HEK293T (cell line): ENCODE results near the gene C1QTNF3.
"Not testable (repeated sequence)": the region's sequence is repeated elsewhere in the genome, so short reads cannot be mapped to it uniquely, and the experiment has no call there.

Source experiments
- ARNT ChIP-seq: fragments of 450-650 bp; IDR thresholded peaks from 2 replicates; pipeline ENCODE4 v1.6.1; 2017; ENCODE audit warnings: mild to moderate bottlenecking
- BHLHE40 ChIP-seq: fragments of 450-650 bp; IDR thresholded peaks from 2 replicates; pipeline ENCODE4 v1.6.1; 2016; ENCODE audit warnings: mild to moderate bottlenecking, moderate library complexity, borderline replicate concordance
- ELF4 ChIP-seq: fragments of 450-650 bp; IDR thresholded peaks from 2 replicates; pipeline ENCODE4 v1.6.1; 2017; ENCODE audit warnings: antibody characterized with exemption
- FOXA1 ChIP-seq: fragments of 450-650 bp; IDR thresholded peaks from 2 replicates; pipeline ENCODE4 v1.6.1; 2016; ENCODE audit warnings: mild to moderate bottlenecking
- FOXK2 ChIP-seq: fragments of 450-650 bp; IDR thresholded peaks from 2 replicates; pipeline ENCODE4 v1.6.1; 2016; ENCODE audit warnings: mild to moderate bottlenecking
- FOXM1 ChIP-seq: fragments of 450-650 bp; IDR thresholded peaks from 2 replicates; pipeline ENCODE4 v1.6.1; 2017; ENCODE audit warnings: mild to moderate bottlenecking, borderline replicate concordance
- HDGF ChIP-seq: fragments of 450-650 bp; IDR thresholded peaks from 2 replicates; pipeline ENCODE4 v1.6.1; 2017; ENCODE audit warnings: antibody characterized with exemption, borderline replicate concordance
- LEF1 ChIP-seq: fragments of 450-650 bp; IDR thresholded peaks from 2 replicates; pipeline ENCODE4 v1.6.1; 2017; ENCODE audit warnings: mild to moderate bottlenecking, borderline replicate concordance
- NFRKB ChIP-seq: fragments of 450-650 bp; IDR thresholded peaks from 2 replicates; pipeline ENCODE4 v1.6.1; 2016; ENCODE audit warnings: mild to moderate bottlenecking, moderate library complexity
- SP1 ChIP-seq: fragments of 450-650 bp; IDR thresholded peaks from 2 replicates; pipeline ENCODE4 v1.6.1; 2017
- SUZ12 ChIP-seq: fragments of 450-650 bp; IDR thresholded peaks from 2 replicates; pipeline ENCODE4 v1.6.1; 2016; ENCODE audit warnings: mild to moderate bottlenecking
- TARDBP ChIP-seq: fragments of 450-650 bp; IDR thresholded peaks from 2 replicates; pipeline ENCODE4 v1.6.1; 2016
- ZNF384 ChIP-seq: fragments of 450-650 bp; IDR thresholded peaks from 2 replicates; pipeline ENCODE4 v1.6.1; 2016
- TF ChIP-seq, protein P1 (sequence below): fragments of 450-650 bp; IDR thresholded peaks from 2 replicates; pipeline ENCODE4 v1.6.1; 2016

DNA sequence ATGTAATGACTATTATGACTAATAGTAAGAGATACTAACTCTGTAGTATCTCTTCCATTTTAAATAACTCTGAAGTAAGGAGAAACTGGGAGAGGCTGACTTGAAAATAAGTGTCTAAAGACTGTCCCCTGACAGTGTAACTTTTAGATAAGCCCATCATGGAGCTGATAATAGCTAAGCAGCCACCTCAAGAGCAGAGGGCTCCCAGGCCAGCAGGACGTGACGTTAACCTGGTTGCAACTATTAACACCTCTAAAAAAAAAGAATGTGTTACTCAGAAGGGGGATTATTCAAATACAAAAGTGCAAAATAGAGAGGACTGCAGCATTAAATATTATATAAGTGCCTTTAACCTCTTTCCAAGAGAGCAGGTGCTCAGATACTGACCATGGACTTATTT lies 34.6 kb upstream of the C1QTNF3 start:
- not testable (repeated sequence) for TF ChIP-seq FOXK2, BHLHE40, SP1, FOXA1, SUZ12, ELF4, FOXM1, HDGF, TARDBP, NFRKB, LEF1, ARNT, ZNF384
- TF ChIP-seq, protein P1, sequence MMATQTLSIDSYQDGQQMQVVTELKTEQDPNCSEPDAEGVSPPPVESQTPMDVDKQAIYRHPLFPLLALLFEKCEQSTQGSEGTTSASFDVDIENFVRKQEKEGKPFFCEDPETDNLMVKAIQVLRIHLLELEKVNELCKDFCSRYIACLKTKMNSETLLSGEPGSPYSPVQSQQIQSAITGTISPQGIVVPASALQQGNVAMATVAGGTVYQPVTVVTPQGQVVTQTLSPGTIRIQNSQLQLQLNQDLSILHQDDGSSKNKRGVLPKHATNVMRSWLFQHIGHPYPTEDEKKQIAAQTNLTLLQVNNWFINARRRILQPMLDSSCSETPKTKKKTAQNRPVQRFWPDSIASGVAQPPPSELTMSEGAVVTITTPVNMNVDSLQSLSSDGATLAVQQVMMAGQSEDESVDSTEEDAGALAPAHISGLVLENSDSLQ: not testable (repeated sequence)
